Measurements from ENCODE around the gene INSM2.

The INSM2 gene

GRCh38 chr14:35543006-35543405, 9.0 kb downstream of the INSM2 start:
- no peak for DNase-seq (ENCODE audit: low read depth)

DNA sequence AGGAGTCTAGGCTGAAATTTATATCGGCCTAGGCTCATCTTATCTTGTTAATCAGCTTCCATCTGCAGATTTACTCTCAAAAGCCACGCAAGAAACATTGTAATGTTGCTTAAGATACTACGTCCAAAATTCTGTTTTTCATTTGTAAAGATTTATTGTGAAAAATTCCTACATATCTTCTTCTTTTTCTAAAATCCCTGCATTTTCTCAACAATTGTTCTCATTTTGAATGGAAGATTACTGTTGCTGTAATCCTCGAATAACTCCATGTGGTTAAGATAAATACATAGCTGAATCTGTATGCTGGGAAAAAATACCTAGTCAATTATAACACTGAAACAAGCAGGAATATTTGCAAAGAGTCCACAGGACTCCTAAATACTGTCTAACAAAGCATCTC, 15.6 kb downstream of the INSM2 start:
- DNase-seq (ENCODE audit: low read depth) = no peak

- no peak for DNase-seq (ENCODE audit: low read depth)
Measured at GRCh38 chr14:35551081-35551480, 17.1 kb downstream of the INSM2 start.

- DNase-seq (ENCODE audit: low read depth) = no peak
Measured at GRCh38 chr14:35553808-35554207, 19.8 kb downstream of the INSM2 start.

DNA sequence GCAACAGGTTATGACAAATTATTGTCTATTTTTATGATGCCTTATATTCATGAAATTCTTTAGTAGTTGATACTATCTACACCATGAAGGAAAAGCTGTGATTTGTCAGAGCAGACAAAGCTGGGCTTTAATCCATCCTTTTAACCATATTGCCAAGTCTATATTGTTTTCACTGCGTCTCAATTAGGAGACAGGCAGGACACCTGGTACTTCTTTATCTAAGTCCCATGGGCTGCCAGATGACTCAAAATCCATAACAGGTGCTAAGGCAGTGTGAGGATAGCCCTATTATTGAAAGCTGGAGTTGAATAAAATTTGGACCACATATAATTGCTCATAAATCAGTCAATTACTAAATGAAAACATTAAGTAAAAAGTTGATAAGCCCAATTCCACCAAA, 22.6 kb downstream of the INSM2 start:
- no peak for DNase-seq (ENCODE audit: low read depth)

- no peak for DNase-seq (ENCODE audit: low read depth)
Measured at GRCh38 chr14:35557221-35557747, 23.3 kb downstream of the INSM2 start.

DNA sequence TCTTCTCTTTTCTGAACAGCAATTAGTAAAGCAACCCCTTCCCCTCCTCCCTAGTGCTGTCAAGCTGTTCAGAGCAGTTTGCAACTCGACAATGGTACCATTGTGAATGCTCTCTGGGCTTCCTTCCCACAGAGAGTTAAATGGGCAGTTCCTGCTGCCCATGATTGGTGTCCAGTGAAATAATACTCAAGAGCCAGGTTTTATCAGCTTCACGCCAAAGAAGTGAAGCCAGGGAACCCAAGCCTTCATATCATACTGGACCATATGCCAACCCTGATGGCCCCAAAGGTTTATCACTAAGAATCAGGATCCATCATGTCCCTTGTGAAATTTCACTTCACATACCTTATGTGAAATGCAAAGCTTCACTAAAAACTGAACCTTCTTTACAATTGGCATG, 24.7 kb downstream of the INSM2 start:
- no peak for DNase-seq (ENCODE audit: low read depth)

GRCh38 chr14:35565871-35566464, 32.0 kb downstream of the INSM2 start:
- no peak for DNase-seq (ENCODE audit: low read depth)

DNA sequence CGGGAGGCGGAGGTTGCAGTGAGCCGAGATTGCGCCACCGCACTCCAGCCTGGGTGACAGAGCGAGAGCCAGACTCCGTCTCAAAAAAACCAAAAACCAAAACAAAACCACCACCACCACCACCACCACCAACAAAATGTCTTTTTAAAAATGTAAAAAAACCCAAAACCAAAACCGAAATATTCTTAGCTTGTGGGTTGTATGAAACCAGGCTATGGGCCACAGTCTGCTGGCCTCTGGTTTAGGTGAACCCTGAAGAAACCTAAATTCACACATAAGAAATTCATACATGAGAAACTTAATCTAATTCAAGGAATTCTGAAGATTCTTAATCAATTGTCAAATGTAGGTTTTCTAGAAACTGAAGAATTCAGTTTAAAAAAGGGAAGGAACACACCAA, 37.6 kb downstream of the INSM2 start:
- DNase-seq (ENCODE audit: low read depth) = no peak

- no peak for DNase-seq (ENCODE audit: low read depth)
Measured at GRCh38 chr14:35573911-35574310, 39.9 kb downstream of the INSM2 start.

- DNase-seq (ENCODE audit: low read depth) = no peak
Measured at GRCh38 chr14:35576260-35576659, 42.3 kb downstream of the INSM2 start.

DNA sequence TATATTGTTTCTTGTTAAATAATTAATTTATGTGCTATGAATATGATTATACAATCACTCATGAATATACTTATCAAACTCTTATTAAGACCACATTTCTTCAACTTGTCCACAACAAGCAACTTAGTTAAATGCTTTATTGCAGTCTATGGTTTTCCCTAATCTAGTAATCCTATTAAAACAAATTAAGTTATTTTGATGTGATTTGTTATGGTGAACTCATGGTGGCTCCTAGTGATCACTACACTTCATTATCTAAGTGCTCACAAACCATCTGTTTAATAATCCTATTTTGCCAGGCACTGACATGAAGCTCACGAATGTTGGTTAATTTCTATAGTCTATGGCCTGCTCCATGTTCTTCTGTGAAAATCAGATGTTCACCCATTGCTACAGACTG, 42.9 kb downstream of the INSM2 start:
- DNase-seq (ENCODE audit: low read depth) = no peak

GRCh38 chr14:35578135-35578534, 44.2 kb downstream of the INSM2 start:
- DNase-seq (ENCODE audit: low read depth) = no peak

DNA sequence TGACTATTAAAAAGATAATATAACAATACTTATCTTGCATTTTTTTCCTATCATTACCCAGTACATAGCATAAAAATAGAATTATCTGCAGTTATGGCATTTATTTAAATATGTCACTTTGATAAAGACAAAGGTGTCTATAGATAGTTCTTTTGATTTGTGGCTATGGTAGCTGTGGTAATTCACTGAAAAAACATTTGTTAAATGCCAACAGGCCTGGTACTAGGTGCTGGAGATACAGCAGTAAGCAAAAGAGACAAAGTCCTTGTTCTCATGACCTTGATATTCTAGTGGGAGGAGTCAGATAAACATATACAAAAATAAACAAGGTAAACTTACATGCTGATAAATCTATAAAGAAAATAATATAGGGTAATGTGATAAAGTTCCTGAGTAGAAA, 44.7 kb downstream of the INSM2 start:
- DNase-seq (ENCODE audit: low read depth) = no peak
